ENCODE measurements around the gene ZCCHC7.
"Not testable (repeated sequence)": the region's sequence is repeated elsewhere in the genome, so short reads cannot be mapped to it uniquely, and the experiment has no call there.

ZCCHC7 gene

DNA sequence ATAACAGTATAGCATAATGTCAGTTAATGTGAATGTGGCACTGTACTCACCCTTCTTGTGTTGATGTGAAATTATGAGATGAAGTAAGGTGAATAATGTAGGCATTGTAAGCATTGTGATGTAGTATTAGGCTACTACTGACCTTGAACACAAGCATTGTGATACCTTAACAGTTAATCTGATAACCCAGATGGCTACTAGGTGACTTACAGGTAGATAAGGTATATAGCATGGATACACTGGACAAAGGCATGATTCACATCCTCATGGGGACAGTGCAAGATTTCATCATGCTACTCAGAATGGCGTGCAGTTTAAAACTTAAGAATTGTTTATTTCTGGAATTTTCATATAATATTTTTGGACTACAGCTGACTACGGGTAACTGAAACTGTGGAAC lies 134.8 kb downstream of the ZCCHC7 start:
- no peak for DNase-seq (ENCODE audit: low read depth)

- no peak for DNase-seq (ENCODE audit: low read depth)
Observed at GRCh38 chr9:37255944-37256862, 135.8 kb downstream of the ZCCHC7 start.

- no peak for DNase-seq (ENCODE audit: low read depth)
Observed at GRCh38 chr9:37259951-37260350, 139.6 kb downstream of the ZCCHC7 start.

GRCh38 chr9:37262410-37262809 lies 142.0 kb downstream of the ZCCHC7 start:
- no peak for DNase-seq (ENCODE audit: low read depth)

- DNase-seq (ENCODE audit: low read depth) = no peak
Observed at GRCh38 chr9:37264539-37264938, 144.2 kb downstream of the ZCCHC7 start.

- no peak for DNase-seq (ENCODE audit: low read depth)
Observed at GRCh38 chr9:37266630-37267029, 146.3 kb downstream of the ZCCHC7 start.

GRCh38 chr9:37269221-37269620 lies 148.8 kb downstream of the ZCCHC7 start:
- no peak for DNase-seq (ENCODE audit: low read depth)

DNA sequence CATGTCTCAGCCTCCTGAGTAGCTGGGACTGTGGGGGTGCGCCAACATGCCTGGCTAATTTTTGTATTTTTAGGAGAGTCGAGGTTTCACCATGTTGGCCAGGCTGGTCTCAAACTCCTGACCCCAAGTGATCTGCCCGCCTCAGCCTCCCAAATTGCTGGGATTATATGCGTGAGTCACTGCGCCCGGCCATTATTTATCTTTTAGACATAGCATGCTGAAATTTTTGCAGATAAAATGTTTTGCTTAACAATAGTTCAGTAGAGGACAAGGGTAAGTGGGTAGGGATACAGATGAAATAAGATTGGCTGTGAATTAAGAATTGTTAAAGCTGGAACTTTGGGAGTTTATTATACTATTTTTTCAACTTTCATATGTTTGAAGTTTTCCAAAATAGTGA lies 151.3 kb downstream of the ZCCHC7 start:
- DNase-seq (ENCODE audit: low read depth) = no peak

- no peak for DNase-seq (ENCODE audit: low read depth)
Observed at GRCh38 chr9:37273595-37273994, 153.2 kb downstream of the ZCCHC7 start.

DNA sequence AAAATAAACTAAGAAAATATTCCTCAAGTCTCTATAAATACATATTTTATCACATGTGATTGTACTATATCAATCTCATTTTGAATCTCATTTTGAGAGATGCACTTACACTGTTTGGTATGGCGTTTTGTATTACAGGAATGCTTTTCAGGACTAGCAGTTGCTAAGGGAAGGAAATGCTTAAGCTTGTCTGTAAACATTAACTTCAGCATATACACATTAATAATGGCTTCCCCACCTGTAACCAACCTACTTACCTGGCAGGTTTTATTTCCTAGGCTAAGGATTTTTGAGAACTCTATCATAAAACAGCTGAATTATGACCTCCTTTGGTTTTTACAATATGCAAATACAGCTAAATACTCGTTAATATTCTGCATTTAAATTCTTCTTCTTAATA lies 161.2 kb downstream of the ZCCHC7 start:
- no peak for DNase-seq (ENCODE audit: low read depth)

DNA sequence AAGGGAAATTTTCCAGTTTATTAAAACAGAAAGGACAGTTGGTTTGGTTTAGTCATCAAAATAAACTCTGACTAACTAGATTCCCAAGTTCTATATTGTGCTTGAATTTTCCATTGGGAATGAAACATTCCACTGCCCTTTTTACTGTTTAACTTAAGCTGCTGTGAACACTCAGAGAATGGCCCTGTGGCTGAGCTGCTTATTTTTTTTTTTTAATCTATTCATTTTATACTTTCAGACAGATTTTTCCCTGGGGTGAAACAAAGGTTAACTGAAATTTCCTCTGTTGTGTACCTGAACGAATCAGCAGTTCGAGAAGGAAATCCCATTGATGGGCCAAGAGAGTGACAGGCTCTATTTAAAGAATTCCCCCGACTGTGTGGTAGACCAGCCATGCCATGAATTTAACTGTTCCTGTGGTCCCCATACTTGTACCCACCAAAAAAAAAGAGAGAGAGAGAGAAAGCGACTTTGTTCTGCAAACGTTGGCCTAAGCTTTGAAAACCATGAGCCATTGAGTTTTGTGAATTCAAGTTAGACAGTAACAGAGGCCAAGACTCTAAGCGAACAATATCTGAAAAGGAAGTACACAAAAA lies 163.5 kb downstream of the ZCCHC7 start:
- DNase-seq (ENCODE audit: low read depth) = no peak

- no peak for DNase-seq (ENCODE audit: low read depth)
Observed at GRCh38 chr9:37284636-37285035, 164.3 kb downstream of the ZCCHC7 start.

DNA sequence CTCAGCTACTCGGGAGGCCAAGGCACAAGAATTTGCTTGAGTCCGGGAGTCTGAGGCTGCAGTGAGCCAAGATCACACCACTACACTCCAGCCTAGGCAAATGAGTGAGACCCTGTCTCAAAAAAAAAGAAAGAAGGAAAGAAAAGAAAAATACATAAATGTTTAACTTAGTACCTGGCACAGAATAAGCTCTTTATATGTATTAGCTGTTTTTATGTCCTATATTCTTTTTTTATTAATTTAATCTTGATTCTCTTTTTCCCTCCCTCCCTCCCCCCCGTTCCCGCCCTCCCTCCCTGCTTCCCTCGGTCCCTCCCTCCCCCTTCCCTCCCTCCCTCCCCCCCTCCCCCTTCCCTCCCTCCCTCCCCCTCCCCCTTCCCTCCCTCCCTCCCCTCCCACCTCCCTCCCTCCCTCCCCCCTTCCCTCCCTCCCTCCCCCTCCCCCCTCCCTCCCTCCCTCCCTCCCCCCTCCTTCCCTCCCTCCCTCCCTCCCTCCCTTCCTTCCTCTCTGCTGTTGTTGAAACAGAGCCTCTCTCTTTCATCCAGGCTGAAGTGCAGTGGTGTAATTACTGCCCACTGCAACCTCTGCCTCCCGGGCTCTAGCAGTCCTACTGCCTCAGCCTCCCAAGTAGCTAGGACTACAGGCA lies 166.3 kb downstream of the ZCCHC7 start:
- DNase-seq (ENCODE audit: low read depth) = no peak

DNA sequence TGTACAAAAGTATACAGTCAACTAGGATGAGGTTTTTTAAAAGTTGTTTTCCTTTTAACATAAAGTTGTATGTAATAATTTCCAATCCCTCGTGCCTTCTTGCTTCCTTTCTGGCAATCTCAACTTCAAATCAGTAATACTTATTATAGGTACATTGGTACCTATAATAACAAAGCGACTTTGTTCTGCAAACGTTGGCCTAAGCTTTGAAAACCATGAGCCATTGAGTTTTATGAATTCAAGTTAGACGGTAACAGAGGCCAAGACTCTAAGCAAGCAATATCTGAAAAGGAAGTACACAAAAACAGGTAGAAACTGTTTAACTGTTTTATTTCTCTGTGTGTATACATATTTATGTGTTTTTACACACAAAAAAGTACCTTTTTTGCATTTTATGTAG lies 166.9 kb downstream of the ZCCHC7 start:
- no peak for DNase-seq (ENCODE audit: low read depth)

DNA sequence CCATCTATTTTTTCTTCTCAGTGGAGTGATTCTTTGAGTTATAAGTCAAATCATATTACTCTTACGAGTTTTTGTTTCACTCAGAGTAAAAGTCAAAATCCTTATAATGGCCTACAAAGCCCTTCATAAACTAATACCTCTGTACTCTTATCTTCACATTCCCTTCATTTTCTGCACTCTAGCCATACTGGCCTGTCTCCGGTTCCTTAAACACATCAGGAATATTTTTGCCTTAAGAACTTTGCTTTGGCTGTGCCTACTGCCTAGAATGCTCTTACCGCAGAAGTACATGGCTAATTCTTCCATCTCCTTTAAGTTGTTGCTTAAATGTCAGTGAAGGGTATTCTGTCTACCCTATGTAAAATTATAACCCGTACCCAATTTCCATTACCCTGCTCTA lies 169.3 kb downstream of the ZCCHC7 start:
- no peak for DNase-seq (ENCODE audit: low read depth)

GRCh38 chr9:37290366-37290939 lies 170.1 kb downstream of the ZCCHC7 start:
- DNase-seq (ENCODE audit: low read depth) = no peak

GRCh38 chr9:37290940-37291485 lies 170.6 kb downstream of the ZCCHC7 start:
- no peak for DNase-seq (ENCODE audit: low read depth)

- DNase-seq (ENCODE audit: low read depth) = not testable (repeated sequence)
Observed at GRCh38 chr9:37291612-37292238, 171.4 kb downstream of the ZCCHC7 start.

DNA sequence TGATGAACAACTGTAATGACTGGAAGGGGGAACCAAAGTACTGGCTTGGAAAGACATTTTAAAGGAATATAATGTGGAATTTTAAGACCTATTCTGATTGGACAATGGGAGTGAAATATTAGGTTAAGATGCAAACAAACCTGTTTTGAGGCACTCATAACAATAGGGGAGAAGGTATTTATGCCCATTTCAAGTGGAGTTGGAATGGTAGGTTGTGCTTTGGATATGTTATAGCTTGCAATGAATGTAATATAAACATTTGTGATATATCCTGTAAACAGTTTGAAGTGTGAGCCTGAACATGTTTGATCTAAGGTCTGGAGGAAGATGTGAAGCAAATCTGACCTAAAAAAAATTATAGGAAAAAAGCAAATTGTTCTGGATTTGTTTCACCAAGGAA lies 172.5 kb downstream of the ZCCHC7 start:
- no peak for DNase-seq (ENCODE audit: low read depth)

DNA sequence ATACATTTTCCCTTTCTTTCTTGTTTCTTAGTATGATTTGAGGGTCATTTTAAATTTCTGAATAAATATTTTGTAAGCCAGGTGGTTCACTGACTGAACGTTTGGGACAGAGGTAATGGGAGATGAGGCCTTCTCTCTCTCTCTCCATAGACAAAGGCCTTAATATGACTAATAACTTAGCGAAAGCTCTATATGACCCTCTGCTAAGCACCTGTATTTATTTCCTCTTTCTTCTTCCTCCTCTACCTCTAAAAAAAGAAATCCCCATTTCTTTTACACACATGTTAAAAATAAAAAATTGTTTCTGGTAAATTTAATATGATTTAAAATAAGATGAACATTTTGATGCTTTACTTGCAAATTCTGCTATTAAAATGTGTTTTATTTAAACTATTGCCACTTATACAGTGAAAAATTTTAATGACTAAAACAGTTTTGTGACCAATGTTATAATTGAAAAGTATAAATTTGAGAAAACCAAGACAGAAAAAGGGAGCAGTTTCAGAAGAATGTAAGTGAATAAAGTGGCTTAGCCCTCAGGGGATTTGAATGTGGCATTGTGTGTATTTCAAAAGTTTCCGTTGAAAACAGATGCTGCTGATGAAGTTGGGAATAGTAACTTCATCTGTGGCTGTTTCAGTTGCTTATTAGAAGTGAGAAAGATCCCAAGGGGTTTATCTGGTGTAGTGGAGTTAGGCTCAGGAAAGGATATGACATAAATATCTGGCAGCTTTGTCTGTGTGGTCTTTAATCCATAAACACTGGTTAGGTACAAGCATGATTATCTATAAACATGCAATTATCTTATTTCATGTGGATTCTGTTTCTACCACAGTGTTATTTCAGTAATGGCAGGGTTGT lies 173.5 kb downstream of the ZCCHC7 start:
- DNase-seq (ENCODE audit: low read depth) = no peak

DNA sequence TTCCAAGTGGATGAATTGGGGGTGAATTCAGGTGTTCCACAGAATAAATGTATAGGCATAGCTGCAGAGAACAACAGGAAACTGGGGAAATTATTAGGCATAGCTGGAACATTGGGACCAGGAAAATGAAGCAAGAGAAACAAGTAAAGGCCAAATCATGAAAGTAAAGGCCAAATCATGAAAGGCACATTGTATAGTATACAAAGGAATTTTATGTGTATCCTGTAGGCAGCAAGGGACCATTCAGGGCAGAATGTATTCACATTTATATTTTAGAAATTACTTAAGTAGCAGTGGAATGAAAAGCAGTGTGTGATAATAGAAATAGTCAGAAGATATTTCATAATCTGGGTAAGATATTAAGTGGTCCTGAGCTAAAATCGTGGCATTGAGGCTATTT lies 174.8 kb downstream of the ZCCHC7 start:
- DNase-seq (ENCODE audit: low read depth) = no peak

All from activated T-cell treated with anti-CD3 and anti-CD28 coated beads for 1 hour (primary cell).